Measurements from ENCODE around the gene PDE6A.

GRCh38 chr5:149954798-149955197, 10.2 kb upstream of the PDE6A start:
- no peak for TF ChIP-seq CTCF (IDR thresholded peaks at IDR 0.05; ENCODE audit: poor library complexity)
- TF ChIP-seq EZH2 (IDR thresholded peaks at IDR 0.05; ENCODE audit: borderline replicate concordance), result no peak
- TF ChIP-seq EZH2phosphoT487 (IDR thresholded peaks at IDR 0.05; ENCODE audit: low read depth, severe bottlenecking, unreplicated experiment), result no peak

Measured in hepatocyte (in vitro differentiated cells).